Astrocyte (in vitro differentiated cells and primary cell): ENCODE measurements around the gene C12orf56.

Experiments used
- EZH2 ChIP-seq: IDR thresholded peaks from 2 replicates; pipeline ENCODE4 v1.6.1; 2012; ENCODE audit warnings: mild to moderate bottlenecking, low read length, inconsistent platforms; ENCODE audit not compliant: insufficient read depth
- TF ChIP-seq, protein P1 (sequence below): IDR thresholded peaks from 2 replicates; pipeline ENCODE4 v1.5.1; 2011; ENCODE audit warnings: low read depth, mild to moderate bottlenecking, inconsistent platforms, low read length, moderate library complexity; ENCODE audit not compliant: insufficient read depth

DNA sequence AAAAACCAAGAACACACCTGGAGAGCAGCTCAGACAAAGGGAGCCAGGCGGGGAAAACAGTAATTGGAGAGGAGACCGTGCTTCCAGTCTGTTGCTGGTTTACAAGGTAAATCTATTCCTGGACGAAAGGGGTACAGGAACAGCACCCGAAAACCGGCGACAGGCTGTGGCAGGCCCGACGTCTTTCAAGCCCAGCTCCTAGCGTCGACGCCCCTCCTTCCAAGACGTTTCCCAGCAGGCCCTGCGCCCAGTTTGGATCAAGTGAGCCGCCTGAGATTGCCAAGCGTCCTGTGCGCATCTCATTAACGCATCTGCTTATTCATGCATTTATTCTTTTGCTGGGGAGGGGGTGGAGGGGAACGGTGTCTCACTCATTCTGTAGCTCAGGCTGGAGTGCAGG, 1.4 kb downstream of the C12orf56 start:
- TF ChIP-seq, protein P1, sequence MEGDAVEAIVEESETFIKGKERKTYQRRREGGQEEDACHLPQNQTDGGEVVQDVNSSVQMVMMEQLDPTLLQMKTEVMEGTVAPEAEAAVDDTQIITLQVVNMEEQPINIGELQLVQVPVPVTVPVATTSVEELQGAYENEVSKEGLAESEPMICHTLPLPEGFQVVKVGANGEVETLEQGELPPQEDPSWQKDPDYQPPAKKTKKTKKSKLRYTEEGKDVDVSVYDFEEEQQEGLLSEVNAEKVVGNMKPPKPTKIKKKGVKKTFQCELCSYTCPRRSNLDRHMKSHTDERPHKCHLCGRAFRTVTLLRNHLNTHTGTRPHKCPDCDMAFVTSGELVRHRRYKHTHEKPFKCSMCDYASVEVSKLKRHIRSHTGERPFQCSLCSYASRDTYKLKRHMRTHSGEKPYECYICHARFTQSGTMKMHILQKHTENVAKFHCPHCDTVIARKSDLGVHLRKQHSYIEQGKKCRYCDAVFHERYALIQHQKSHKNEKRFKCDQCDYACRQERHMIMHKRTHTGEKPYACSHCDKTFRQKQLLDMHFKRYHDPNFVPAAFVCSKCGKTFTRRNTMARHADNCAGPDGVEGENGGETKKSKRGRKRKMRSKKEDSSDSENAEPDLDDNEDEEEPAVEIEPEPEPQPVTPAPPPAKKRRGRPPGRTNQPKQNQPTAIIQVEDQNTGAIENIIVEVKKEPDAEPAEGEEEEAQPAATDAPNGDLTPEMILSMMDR: no peak
- TF ChIP-seq EZH2: no peak
